ENCODE results near the gene FIP1L1.

Gene FIP1L1

GRCh38 chr4:53477636-53478035, 100.2 kb downstream of the FIP1L1 start:
- no peak for DNase-seq

DNA sequence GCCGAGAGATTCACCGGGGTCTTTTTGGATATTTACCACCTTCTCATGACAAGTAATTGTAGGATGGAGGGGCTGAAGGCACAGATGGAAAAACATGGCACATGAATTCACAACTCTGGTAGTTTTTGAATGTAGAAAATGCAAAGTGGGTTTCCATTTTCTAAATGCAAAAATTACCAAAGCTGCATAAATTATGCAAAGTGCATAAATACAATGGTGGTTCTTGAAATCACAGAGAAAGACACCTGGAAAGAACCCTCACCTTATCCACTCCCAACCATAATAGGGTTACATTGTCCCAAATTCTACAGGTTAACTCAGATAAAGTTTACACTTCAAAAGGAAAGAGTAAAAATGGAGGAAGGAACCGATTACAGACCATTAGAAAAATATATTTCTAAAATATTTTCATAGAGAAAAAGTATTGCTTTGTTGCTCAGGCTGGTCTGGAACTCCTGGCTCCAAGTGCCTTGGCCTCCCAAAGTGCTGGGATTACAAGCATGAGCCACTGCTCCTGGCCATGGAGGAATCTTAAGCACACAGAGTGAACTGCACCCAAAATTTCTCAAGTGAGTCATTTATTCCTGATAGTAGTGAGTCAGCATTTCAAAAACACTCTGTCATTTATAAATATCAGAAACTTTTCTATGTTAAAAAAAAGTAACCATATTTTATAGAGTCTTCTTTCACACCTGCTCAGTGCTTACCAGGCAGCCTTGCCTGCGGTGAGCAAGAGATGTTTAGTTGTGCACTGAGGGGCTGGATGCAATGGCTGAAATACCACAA, 101.4 kb downstream of the FIP1L1 start:
- DNase-seq: no peak

DNA sequence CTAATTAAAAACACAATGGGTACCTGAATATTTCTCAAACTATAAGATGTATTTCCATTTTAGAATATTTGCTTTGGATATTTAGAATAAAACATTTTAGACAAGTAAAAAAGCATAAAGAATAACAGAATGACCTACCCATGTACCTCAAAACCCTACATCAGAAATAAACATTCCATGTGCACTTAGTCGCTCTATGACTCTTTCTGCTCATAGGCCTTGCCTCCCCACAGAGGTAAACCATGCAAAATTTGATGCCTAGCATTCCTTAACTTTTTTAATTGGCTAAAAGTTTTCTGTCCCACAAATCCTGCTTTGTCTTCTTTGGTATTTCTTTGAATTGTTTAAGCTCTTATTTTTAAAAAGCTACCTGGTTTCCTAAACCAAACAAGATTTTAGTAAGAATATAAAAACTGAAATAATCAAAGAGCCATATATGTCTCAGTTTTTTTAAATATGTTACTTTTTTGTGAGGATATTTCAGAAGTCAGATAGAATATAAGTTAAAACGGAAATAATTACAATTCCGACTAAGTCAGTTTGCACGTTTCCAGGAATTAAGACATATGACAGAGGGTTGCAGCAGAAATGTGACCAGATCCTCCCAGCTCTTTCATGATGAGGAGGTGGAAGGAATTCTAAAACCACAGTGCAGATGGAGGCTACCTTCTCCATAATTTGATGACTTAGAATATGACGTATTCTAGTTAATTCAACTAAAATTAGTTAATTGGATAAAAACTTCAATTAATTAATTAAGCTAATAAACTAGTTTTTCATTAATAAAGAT, 102.5 kb downstream of the FIP1L1 start:
- no peak for DNase-seq

DNA sequence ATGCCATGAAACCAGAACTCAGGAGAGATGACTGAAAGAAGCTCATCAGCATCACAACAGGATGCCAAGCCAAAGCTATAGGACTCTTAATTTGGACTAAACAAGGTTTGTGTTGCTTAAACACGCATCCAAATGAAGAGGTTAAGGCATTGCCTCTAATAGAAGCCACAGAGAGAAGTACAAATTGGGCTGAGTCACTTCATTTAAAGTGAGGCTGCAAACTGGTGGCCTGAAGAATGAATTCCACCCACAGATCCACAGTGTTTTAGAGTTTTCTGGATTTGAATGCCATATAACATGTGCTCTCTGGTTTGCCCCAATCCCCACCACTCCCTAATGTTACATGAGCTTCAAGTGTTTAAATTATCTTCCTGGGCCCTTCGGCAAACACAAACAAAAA, 103.5 kb downstream of the FIP1L1 start:
- DNase-seq: no peak

DNA sequence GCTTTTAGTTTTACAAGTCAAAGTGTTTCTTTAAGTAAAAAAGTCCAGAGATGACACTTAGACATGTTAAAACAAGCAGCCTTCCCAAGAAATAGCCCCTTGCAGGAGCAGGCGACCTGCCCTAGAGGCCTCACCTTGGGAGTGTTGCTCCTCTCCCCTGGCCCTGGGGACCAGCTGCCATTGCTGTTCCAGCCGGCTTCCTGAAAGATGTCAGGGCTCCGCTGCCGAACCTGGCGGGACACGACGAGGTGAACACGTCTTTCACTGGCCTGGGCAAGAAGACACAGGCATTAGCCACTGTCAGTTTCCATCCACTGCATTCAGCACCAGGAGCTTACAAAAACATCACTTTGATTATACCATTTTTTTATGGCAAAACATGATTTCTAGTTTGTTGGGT, 104.1 kb downstream of the FIP1L1 start:
- DNase-seq: no peak

DNA sequence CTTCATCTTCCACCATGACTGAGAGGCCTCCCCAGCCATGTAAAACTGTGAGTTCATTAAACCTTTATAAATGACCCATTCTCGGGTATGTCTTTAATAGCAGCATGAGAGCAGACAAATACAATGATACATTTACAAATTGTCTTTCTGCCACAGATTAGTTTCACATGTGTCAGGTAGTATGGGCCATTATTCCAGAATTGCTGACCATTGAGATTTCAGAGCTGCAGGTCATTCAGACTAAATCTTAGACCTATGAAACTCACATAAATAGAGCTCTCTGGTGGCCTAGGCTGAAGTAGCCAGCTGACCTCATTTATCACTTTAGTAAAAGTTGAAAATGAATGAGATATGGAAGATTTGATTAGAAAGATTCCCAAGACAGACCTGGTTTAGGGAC, 105.8 kb downstream of the FIP1L1 start:
- no peak for DNase-seq

- DNase-seq: no peak
Measured at GRCh38 chr4:53484911-53485657, 107.6 kb downstream of the FIP1L1 start.

GRCh38 chr4:53485658-53486040, 108.2 kb downstream of the FIP1L1 start:
- no peak for DNase-seq

DNA sequence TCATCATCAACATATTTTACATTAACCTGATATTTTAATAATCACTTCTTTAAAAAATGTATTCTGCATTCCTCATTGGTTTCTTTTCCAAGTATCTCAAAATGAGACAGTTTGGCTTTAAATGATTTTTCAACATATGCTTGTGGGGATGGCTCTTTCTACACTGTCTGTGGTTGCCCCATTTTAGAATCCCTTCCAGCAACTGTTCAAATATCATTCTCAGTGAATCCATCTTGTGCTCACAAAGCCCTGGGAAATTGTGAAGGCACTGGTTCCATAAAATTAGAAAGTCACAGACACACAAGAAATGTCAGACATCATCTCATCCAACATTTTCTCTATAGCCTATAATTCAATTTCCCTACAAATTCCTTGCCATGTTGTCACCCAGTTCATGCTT, 110.3 kb downstream of the FIP1L1 start:
- DNase-seq: no peak

- DNase-seq: no peak
Measured at GRCh38 chr4:53489279-53489889, 111.9 kb downstream of the FIP1L1 start.

DNA sequence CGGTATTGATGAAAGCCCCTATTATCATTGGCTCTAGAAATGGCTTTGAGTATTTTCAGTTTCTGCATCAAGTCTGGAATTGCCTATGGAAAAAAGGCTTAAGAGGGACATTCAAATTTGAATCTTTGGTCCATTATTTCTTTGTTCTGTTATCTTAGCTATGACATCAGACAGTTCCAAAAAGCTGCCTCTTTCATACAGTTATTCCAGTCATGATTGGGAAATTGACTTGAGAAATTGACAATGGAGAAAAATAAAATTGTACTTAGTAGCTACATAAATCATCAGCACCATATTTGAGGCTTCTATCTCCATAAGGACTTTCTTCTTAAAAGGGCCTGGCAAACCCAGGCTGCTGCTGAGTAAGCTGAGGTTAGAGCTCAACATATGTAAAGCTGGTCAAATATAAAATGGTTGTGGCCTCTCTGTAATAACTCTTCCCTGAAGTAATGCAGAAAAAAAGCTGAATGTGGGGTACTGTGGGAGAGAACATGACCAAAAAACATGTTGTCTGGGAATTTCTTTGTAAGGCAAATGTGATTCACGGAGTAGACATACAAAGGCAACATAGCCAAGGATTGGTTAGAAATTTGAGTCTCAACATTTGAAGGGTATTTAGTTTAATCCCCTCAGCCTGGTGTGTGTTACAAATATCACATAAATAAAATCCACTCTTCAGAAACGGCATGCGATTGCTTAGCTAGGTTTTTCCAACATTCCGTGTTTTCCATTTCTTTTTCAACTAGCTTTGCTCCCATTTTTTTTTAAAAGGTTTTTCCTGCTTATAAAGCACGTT, 112.9 kb downstream of the FIP1L1 start:
- DNase-seq: no peak

GRCh38 chr4:53490965-53491622, 113.7 kb downstream of the FIP1L1 start:
- peak; percentile 45 for DNase-seq

GRCh38 chr4:53494851-53495250, 117.4 kb downstream of the FIP1L1 start:
- DNase-seq: no peak

DNA sequence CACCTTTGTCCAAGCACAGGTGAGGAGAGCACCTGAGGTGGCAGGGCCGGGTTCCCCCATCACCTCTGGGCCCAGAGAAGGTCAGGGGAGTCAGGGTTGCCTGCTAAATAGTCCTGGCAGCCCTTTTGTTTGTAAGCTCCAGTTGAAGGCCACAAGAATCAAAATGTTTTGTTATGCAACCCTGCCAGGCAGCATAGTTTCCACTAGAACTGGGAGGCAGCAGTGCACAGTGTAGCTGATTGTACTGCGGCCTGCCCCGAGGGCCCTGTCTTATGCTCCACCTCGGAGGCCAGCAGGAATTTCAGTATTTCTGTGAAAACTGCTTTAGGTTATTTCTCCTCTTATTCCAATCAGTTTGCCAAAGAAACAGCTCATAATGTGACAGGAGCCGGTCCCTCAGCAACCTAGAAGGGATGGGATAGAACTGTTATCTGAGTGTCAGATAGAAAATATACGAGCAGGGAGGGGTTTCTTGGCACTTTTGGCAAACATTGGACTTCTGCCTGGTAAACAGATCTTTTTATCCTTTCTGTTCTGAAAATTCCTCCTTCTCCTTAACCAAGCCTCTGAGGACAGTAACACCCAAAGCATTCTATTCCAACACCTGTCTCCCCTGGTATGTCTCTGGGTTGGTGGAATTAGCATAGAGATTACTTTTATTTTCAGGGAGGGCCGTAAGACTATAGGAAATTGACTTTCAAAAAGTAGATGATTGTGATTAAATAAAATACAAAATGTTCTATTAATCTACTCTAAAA, 120.2 kb downstream of the FIP1L1 start:
- no peak for DNase-seq

DNA sequence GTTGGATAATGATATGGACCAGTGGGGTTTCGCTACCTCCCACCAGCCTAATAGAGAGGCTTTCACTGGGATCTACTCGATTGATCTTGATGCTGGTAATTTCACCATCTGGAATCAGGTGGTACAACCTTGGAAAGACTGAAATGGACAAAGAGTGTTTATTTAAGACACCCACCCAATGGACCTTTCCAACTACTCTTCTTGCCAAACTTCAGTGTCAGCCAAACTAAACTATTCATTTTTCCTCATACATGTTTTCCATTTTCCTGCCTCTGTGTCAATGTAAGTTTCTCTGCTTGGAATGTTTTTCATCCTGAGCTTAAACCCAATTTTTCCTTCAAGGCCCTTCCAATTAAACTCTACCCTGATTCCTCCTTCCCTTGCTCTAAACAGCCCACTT, 121.3 kb downstream of the FIP1L1 start:
- DNase-seq: no peak

DNA sequence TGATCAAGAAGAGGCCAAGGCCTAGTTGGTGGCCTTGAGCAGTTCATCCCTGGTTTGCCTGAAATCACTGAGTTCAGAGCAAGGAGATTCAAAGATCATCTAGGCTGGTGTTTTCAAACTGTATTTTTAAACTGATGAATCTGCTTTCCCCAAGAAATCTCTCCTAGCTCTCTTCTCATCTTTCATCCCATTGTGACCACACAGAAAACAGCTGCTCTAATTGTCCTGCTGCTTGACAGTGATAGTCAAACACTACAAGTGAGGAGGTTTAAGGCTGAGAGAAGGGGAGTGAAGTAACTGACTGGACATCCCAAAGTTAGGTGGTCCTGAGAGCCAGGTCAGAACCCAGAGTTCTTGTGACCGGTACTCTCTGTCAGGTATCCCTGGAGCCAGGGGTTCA, 122.3 kb downstream of the FIP1L1 start:
- no peak for DNase-seq

DNA sequence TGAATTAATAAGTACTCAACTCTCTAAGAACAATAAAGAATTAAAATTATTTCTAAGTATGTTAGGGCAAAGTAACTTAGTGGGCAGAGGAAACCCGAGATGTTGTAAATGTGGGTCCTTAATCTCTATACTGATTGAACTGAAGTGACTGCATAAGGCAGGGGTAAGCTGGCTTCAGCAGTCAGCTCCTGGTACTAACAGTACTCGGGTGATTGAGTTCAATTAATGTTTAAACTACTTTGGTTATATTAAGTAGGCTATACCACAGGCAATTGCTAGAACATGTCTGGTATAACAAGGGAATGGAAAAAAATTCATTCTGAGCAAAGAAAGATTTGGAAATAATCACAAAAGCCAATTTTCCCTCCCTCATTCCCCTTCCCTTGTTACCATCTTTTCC, 123.1 kb downstream of the FIP1L1 start:
- DNase-seq: no peak

DNA sequence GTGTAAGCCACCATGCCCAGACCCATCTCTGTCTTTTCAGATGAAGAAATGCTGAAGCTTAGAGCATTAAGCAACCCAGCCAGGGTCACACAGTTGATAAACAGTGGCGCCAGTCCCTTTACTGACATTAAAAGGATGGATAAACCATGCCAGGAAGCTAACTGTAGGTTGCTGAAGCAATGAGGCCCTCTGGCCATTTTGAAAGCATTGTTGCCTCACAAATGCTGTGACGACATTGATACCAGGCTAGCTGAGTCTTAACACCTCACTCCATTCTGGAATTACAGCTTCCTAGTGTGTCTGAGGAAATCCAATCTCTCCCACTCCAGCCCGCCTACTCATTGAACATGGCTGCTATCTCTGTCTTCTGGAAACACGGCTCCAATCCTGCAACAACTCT, 124.1 kb downstream of the FIP1L1 start:
- DNase-seq: no peak

GRCh38 chr4:53502094-53502493, 124.7 kb downstream of the FIP1L1 start:
- DNase-seq: no peak

- no peak for DNase-seq
Measured at GRCh38 chr4:53505947-53506346, 128.5 kb downstream of the FIP1L1 start.

- DNase-seq: no peak
Measured at GRCh38 chr4:53507058-53507457, 129.6 kb downstream of the FIP1L1 start.
